SK-N-SH (cell line): ENCODE data around the gene TFCP2L1.

Experiments used
- CTCF ChIP-seq: fragments of 200-600 bp; sonication (generic); IDR thresholded peaks from 2 replicates; pipeline ENCODE4 v1.6.1; 2017; ENCODE audit warnings: antibody characterized with exemption, mild to moderate bottlenecking, moderate library complexity
- EP300 ChIP-seq, 2 experiments: IDR thresholded peaks; 2 replicates each; pipeline versions ENCODE4 v1.4.0 to v1.6.1; 2012; ENCODE audit warnings: borderline replicate concordance in 1 of 2, low read depth in 1 of 2, low read length in 1 of 2
- USF2 ChIP-seq: fragments of 150-350 bp; IDR thresholded peaks from 2 replicates; pipeline ENCODE4 v1.6.1; 2017; ENCODE audit warnings: antibody characterized with exemption, low read length, low read depth, borderline replicate concordance
- ZBTB33 ChIP-seq: IDR thresholded peaks from 2 replicates; pipeline ENCODE4 v1.4.0; 2012; ENCODE audit warnings: low read depth, borderline replicate concordance

- no peak for TF ChIP-seq CTCF
- no peak for TF ChIP-seq USF2
- no peak for TF ChIP-seq EP300 (IDR thresholded peaks at IDR 0.05; ENCODE audit: borderline replicate concordance in 1 of 2, low read depth in 1 of 2, low read length in 1 of 2)
- no peak for TF ChIP-seq ZBTB33
These were observed 97.0 kb downstream of the TFCP2L1 start for GRCh38 chr2:121187982-121188411.
